Measurements from ENCODE around the gene CYB5B.

- TF ChIP-seq, protein P1, sequence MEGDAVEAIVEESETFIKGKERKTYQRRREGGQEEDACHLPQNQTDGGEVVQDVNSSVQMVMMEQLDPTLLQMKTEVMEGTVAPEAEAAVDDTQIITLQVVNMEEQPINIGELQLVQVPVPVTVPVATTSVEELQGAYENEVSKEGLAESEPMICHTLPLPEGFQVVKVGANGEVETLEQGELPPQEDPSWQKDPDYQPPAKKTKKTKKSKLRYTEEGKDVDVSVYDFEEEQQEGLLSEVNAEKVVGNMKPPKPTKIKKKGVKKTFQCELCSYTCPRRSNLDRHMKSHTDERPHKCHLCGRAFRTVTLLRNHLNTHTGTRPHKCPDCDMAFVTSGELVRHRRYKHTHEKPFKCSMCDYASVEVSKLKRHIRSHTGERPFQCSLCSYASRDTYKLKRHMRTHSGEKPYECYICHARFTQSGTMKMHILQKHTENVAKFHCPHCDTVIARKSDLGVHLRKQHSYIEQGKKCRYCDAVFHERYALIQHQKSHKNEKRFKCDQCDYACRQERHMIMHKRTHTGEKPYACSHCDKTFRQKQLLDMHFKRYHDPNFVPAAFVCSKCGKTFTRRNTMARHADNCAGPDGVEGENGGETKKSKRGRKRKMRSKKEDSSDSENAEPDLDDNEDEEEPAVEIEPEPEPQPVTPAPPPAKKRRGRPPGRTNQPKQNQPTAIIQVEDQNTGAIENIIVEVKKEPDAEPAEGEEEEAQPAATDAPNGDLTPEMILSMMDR (optimal IDR thresholded peaks at IDR 0.05 in 1 of 3, IDR thresholded peaks at IDR 0.05 in 1 of 3, conservative IDR thresholded peaks at IDR 0.05 in 1 of 3; ENCODE audit: extremely low read depth in 1 of 3, insufficient read depth in 2 of 3, low read length in 3 of 3): no peak
- TF ChIP-seq EZH2 (IDR thresholded peaks at IDR 0.05; ENCODE audit: low read length): no peak
Observed at GRCh38 chr16:69381231-69381630, 43.2 kb upstream of the CYB5B start.
